ENCODE data around the gene OLFM2.

The OLFM2 gene

DNA sequence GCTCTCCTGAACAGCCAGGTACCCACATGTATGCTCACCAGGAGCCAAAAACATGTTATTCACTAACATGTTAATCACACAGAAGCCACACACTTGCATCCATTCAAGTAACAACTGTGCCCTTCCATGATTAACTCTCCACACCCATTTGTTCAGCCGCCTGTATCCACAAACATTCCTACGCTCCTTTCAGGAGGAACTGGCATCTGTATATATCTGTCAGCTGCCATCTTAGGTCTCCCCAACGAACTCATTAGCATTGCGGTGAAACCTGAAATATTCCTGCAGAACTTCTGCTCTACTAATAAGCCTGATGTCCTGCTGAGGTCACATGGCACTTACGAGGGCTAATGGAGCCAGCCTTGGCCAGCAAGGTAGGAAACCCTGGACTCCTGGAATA, 33.0 kb downstream of the OLFM2 start:
- DNase-seq: no peak

GRCh38 chr19:9901642-9902041, 34.7 kb downstream of the OLFM2 start:
- no peak for DNase-seq

- no peak for DNase-seq
Measured at GRCh38 chr19:9901020-9901419, 35.3 kb downstream of the OLFM2 start.

- DNase-seq: no peak
Measured at GRCh38 chr19:9891609-9892373, 44.5 kb downstream of the OLFM2 start.

- peak; percentile 83 for DNase-seq
Measured at GRCh38 chr19:9885077-9885552, 51.2 kb downstream of the OLFM2 start.

DNA sequence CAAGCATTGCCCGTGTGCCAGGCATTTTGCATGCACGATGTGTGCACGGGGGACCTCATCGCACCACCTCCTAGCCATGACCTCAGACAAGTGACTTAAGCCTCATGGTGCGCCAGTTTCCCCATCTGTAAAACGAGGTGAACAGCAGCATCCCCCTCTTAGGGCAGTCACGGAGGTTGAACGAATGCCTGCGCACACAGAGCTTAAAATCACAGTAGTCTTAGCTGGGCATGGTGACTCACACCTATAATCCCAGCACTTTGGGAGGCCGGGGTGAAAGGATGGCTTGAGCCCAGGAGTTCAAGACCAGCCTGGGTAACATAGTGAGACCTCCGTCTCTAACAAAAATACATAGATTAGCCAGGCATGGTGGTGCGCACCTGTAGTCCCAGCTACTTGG, 52.6 kb downstream of the OLFM2 start:
- DNase-seq: no peak

DNA sequence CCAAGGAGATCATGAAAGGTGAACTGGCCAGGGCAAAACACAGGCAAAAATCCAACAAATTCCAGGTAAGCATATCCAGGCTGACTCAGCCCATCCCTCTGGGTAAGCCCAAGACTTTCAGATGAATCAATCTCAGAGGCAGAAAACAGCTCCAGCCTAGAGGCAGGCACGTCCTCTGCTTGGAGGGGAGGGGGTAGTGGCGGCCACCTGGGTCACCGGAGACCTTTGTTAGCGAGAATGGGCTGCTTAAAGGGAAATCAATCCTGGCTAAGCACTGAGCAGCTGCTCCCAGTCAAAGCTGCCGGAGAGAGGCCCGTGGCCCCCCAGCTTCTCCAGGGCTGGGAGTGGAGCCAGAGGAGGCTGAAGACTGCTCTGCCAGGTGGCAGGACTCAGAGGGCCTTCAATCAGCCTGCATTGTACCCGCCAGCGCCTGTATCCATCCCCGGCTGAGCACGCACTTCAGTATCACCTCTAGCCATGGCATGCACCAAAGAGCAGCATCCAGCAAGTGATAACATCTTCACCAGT, 53.0 kb downstream of the OLFM2 start:
- peak; percentile 72 for DNase-seq

DNA sequence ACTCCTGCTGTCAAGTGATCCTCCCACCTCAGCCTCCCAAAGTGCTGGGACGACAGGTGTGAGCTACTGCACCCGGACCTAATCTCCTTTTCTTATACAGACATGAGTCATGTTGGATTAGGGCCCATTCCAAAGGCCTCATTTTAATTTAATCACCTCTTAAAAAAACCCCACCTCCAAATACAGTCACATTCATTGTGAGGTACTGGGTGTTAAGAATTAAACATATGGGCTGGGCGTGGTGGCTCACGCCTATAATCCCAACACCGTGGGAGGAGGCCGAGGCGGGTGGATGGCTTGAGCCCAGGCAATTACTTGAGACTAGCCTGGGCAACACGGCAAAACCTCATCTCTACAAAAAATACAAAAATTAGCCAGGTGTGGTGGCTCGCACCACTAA, 54.6 kb downstream of the OLFM2 start:
- no peak for DNase-seq

DNA sequence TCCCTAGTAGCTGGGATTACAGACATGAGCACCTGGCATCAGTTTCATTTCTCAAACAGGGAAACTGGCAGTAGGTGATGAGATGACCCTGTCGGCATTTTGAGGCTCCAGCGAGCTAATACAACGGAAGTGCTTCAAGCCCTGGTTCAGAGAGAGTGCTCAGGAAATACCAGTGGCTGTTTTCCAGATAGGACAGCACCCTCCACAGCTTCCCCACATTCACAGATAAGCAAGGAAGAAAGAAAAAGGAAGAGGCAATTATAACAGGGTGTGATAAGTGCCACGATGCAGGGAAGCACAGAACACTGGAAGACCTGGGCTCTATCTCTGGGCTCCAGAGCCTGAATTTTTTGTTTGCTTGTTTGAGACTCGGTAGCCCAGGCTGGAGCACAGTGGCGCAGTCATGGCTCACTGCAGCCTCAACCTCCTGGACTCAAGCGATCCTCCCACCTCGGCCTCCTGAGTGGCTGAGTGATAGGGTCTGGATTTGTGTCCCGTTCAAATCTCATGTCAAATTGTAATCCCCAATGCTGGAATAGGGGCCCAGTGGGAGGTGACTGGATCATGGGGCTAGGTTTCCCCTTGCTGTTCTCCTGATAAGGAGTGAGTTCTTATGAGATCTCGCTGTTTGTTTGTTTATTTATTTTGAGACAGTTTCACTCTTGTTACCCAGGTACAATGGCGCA, 57.7 kb downstream of the OLFM2 start:
- DNase-seq: no peak

DNA sequence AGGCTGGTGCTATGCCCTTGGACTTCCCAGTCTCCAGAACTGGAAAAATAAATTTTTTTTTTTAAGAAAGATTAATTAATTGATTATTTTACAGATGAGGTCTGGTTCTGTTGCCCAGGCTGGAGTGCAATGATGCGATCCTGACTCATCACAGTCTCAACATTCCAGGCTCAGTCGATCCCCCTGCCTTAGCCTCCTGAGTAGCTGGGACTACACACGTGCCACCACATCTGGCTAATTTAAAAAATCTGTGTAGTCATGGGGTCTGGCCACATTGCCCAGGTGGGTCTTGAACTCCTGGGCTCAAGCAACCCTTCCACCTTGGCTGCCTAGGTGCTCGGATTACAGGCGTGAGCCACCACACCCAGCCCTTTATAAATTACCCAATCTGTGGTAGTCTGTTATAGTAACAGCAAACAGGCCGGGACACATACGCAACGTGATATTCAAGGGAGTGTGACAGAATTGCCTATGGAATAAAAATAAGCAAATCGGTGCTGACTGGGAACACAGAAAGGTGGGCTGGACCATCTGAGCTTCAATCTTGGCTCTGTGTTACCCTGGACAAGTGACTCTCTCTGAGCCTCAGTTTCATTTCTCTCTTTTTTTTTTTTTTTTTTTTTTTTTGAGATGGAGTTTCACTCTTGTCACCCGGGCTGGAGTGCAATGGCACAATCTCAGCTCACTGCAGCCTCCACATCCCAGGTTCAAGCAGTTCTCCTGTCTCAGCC, 58.4 kb downstream of the OLFM2 start:
- DNase-seq: no peak

- no peak for DNase-seq
Measured at GRCh38 chr19:9875796-9876195, 60.5 kb downstream of the OLFM2 start.

GRCh38 chr19:9875031-9875627, 61.2 kb downstream of the OLFM2 start:
- DNase-seq: no peak

DNA sequence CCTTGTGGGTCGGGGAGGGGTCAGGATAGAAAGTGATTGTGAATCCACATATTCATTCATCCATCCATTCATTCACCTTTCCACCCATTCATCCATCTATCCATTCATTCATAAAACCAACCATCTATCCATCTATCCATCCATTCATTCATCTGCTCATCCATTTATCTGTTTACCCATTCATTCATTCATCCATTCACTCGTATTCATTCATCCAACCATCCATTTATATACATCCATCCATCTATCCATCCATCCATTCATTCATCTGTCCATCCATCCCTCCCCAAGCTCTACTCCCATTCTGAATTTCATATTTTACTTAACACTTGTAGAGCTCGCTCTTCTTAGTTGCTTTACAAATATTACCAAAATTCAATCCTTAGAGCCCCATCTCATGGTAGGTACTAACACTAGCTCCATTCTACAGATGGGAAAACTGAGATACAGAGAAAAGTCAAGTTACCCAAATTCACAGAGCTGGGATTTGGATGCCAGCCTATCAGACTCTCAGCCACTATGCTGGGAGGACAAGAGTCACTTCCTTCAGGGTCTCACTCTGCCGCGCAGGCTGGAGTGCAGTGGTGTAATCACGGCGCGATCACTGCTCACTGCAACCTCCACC, 63.6 kb downstream of the OLFM2 start:
- no peak for DNase-seq

DNA sequence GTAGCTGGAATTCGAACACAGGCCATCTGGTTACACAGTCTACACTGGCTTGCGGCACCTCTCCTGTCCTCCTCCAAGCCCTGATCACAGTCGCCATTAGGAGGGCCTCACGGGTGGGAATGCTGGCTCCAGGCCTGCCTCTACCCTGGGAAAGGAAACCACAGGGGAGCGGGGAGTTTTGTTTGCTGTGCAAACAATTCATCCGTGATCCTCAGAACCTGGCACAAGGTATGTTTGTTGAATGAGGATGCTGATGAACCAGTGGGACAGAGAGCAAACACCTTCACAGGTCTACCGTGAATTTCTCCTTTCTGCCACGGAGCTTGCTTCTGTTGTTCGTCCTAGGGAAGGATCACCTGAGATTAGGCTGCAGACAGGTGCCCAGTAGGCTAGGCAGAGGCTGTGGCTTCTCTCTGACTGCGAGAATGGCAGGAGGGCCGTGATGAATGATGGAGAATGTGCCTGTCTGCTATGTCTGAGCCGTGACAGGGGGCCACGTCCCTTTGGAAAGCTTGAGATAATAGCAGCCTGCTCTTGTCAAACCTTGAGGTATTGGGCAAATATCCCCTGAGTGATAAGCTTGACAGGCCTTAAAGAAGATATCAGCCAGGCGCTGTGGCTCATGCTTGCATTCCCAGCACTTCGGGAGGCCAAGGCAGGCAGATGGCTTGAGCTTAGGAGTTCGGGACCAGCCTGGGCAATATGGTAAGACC, 64.5 kb downstream of the OLFM2 start:
- no peak for DNase-seq

DNA sequence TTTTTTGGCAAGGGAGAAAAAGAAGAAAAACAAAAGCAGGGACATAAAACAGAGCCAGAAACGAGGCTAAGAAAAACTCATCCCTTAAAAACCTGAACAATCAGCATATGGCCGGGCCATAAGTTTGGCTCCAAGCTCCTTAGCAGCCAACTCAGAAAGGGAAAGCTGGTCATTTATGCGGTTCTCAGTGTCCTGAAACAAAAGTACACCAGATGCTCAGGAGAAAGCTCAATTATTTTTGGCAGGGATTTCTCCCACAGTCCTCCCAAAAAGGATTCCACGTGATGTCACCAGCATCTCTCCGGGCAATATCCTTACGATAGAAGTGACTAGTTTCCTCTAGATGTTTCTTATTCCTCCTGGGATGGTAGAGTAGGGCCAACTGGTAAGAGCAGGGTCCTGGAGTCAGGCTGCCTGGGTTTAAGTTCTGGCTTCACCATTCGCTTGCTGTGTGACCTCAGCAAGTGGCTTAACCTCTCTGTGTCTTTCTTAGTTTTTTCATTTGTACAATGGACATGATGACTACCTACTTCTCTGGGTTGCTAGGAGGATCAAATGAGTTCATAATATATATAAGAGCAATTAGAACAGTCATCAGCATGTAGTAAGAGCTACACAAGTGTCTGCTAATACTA, 67.2 kb downstream of the OLFM2 start:
- DNase-seq: no peak

- no peak for DNase-seq
Measured at GRCh38 chr19:9865732-9866501, 70.4 kb downstream of the OLFM2 start.

GRCh38 chr19:9863759-9864158, 72.6 kb downstream of the OLFM2 start:
- DNase-seq: no peak

DNA sequence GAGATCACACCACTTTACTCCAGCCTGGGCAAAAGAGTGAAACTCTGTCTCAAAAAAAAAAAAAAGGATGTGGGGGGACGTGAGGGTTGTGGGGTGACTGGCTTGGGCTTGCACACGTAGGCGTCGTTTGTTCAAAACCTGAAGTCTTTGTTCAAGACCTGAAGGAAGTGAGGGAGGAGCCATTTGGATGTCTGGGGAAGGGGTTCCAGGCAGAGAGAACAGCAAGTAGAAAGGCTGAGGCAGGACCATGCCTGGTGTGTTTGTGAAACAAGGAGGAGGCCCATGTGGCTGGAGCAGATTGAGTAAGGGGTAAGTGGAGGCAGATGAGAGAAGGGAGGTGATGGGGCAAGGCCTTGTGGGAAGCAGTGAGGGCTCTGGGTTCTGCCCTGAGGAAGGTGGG, 73.4 kb downstream of the OLFM2 start:
- DNase-seq: no peak

GRCh38 chr19:9861503-9861902, 74.8 kb downstream of the OLFM2 start:
- no peak for DNase-seq

- DNase-seq: no peak
Measured at GRCh38 chr19:9860407-9860806, 75.9 kb downstream of the OLFM2 start.

DNA sequence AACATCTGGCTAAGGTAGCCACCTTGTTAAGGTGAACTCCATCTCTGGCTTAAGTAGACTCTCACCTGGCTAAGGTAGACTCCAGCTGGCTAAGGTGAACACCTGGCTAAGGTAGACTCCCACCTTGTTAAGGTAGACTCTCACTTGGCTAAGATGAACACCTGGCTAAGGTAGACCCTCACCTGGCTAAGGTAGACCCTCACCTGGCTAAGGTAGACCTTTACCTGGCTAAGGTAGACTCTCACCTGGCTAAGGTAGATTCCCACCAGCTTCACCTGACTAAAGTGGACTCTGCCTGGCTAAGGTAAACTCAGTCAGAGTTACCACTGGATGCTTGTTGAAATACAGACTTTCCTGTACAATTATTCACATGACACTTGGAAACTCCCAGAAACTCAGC, 77.5 kb downstream of the OLFM2 start:
- no peak for DNase-seq

Measured in right forelimb (tissue), 1 donor.